ENCODE results near the gene CPE. TPM values are rescaled to one million over a fixed set of nuclear protein-coding genes. Genes with fewer than 3 reads are reported as not detected.

Gene CPE
- total RNA-seq, 2 donors from 2014 or later = not detected

GRCh38 chr4:165381821-165382373 is 3.1 kb downstream of the CPE start:
- H3K4me1 Mint-ChIP-seq = no peaks in the 10 kb centered on the region
- ATAC-seq (replicated peaks) = no peak
- H3K36me3 Mint-ChIP-seq (ENCODE audit: low read depth) = no peaks in the 10 kb centered on the region
- no peak overlapping the region for H3K27ac Mint-ChIP-seq
- H3K27me3 Mint-ChIP-seq = peaks cover 35% of the 10 kb centered on the region
- no peak overlapping the region for H3K4me3 Mint-ChIP-seq
- no peaks in the 10 kb centered on the region for H3K9me3 Mint-ChIP-seq

GRCh38 chr4:165382640-165383039 is 3.8 kb downstream of the CPE start:
- no peak overlapping the region for H3K4me3 Mint-ChIP-seq
- no peaks in the 10 kb centered on the region for H3K4me1 Mint-ChIP-seq
- no peak for ATAC-seq (replicated peaks)
- H3K27me3 Mint-ChIP-seq = peaks cover 38% of the 10 kb centered on the region
- H3K9me3 Mint-ChIP-seq = no peaks in the 10 kb centered on the region
- no peaks in the 10 kb centered on the region for H3K36me3 Mint-ChIP-seq (ENCODE audit: low read depth)
- H3K27ac Mint-ChIP-seq = no peak overlapping the region

GRCh38 chr4:165383591-165384073 is 4.8 kb downstream of the CPE start:
- no peak overlapping the region for H3K27ac Mint-ChIP-seq
- no peaks in the 10 kb centered on the region for H3K4me1 Mint-ChIP-seq
- no peaks in the 10 kb centered on the region for H3K9me3 Mint-ChIP-seq
- H3K4me3 Mint-ChIP-seq = no peak overlapping the region
- no peak for ATAC-seq (replicated peaks)
- H3K27me3 Mint-ChIP-seq = peaks cover 41% of the 10 kb centered on the region
- no peaks in the 10 kb centered on the region for H3K36me3 Mint-ChIP-seq (ENCODE audit: low read depth)

GRCh38 chr4:165384186-165384585 is 5.4 kb downstream of the CPE start:
- Mint-ChIP-seq H3K36me3 (ENCODE audit: low read depth) (no peaks in the 10 kb centered on the region), H3K27me3 (peaks cover 45% of the 10 kb centered on the region), H3K4me1 (no peaks in the 10 kb centered on the region), H3K27ac (no peak overlapping the region), H3K9me3 (no peaks in the 10 kb centered on the region), H3K4me3 (no peak overlapping the region)
- ATAC-seq (replicated peaks) = no peak

- no peak overlapping the region for H3K27ac Mint-ChIP-seq
- no peaks in the 10 kb centered on the region for H3K9me3 Mint-ChIP-seq
- H3K4me1 Mint-ChIP-seq = no peaks in the 10 kb centered on the region
- H3K27me3 Mint-ChIP-seq = peaks cover 44% of the 10 kb centered on the region
- H3K4me3 Mint-ChIP-seq = no peak overlapping the region
- no peaks in the 10 kb centered on the region for H3K36me3 Mint-ChIP-seq (ENCODE audit: low read depth)
- no peak for ATAC-seq (replicated peaks)
Observed at GRCh38 chr4:165384598-165384997, 5.8 kb downstream of the CPE start.

- no peak for ATAC-seq (replicated peaks)
- Mint-ChIP-seq H3K9me3 (no peaks in the 10 kb centered on the region), H3K4me1 (no peaks in the 10 kb centered on the region), H3K27ac (no peak overlapping the region), H3K27me3 (peaks cover 41% of the 10 kb centered on the region), H3K36me3 (ENCODE audit: low read depth) (no peaks in the 10 kb centered on the region), H3K4me3 (no peak overlapping the region)
Observed at GRCh38 chr4:165385126-165385525, 6.3 kb downstream of the CPE start.

- Mint-ChIP-seq H3K9me3 (no peaks in the 10 kb centered on the region), H3K36me3 (ENCODE audit: low read depth) (no peaks in the 10 kb centered on the region), H3K27ac (no peak overlapping the region), H3K4me1 (no peaks in the 10 kb centered on the region), H3K27me3 (peaks cover 36% of the 10 kb centered on the region), H3K4me3 (no peak overlapping the region)
- no peak for ATAC-seq (replicated peaks)
Observed at GRCh38 chr4:165386328-165386727, 7.5 kb downstream of the CPE start.

- peaks cover 28% of the 10 kb centered on the region for H3K27me3 Mint-ChIP-seq
- no peaks in the 10 kb centered on the region for H3K9me3 Mint-ChIP-seq
- no peak overlapping the region for H3K4me3 Mint-ChIP-seq
- ATAC-seq (replicated peaks) = no peak
- no peak overlapping the region for H3K27ac Mint-ChIP-seq
- no peaks in the 10 kb centered on the region for H3K4me1 Mint-ChIP-seq
- H3K36me3 Mint-ChIP-seq (ENCODE audit: low read depth) = no peaks in the 10 kb centered on the region
Observed at GRCh38 chr4:165388756-165389155, 9.9 kb downstream of the CPE start.

- no peak overlapping the region for H3K4me3 Mint-ChIP-seq
- no peak for ATAC-seq (replicated peaks)
- no peaks in the 10 kb centered on the region for H3K9me3 Mint-ChIP-seq
- H3K4me1 Mint-ChIP-seq = no peaks in the 10 kb centered on the region
- peaks cover 15% of the 10 kb centered on the region for H3K27me3 Mint-ChIP-seq
- H3K36me3 Mint-ChIP-seq (ENCODE audit: low read depth) = no peaks in the 10 kb centered on the region
- H3K27ac Mint-ChIP-seq = no peak overlapping the region
Observed at GRCh38 chr4:165393051-165393450, 14.2 kb downstream of the CPE start.

GRCh38 chr4:165393704-165394103 is 14.9 kb downstream of the CPE start:
- Mint-ChIP-seq H3K27ac (no peak overlapping the region), H3K9me3 (no peaks in the 10 kb centered on the region)

GRCh38 chr4:165394275-165394674 is 15.5 kb downstream of the CPE start:
- H3K27ac Mint-ChIP-seq = no peak overlapping the region
- no peak overlapping the region for H3K4me3 Mint-ChIP-seq
- peaks cover 8% of the 10 kb centered on the region for H3K27me3 Mint-ChIP-seq
- ATAC-seq (replicated peaks) = no peak
- H3K36me3 Mint-ChIP-seq (ENCODE audit: low read depth) = no peaks in the 10 kb centered on the region
- no peaks in the 10 kb centered on the region for H3K4me1 Mint-ChIP-seq
- H3K9me3 Mint-ChIP-seq = no peaks in the 10 kb centered on the region

More at GRCh38 chr4:165393704-165394103, 14.9 kb downstream of the CPE start:
- Mint-ChIP-seq H3K4me3 (no peak overlapping the region), H3K4me1 (no peaks in the 10 kb centered on the region), H3K27me3 (peaks cover 11% of the 10 kb centered on the region), H3K36me3 (ENCODE audit: low read depth) (no peaks in the 10 kb centered on the region)
- no peak for ATAC-seq (replicated peaks)

GRCh38 chr4:165398570-165398969 is 19.8 kb downstream of the CPE start:
- Mint-ChIP-seq H3K27ac (no peak overlapping the region), H3K4me1 (no peaks in the 10 kb centered on the region), H3K9me3 (no peaks in the 10 kb centered on the region), H3K4me3 (no peak overlapping the region), H3K36me3 (ENCODE audit: low read depth) (no peaks in the 10 kb centered on the region), H3K27me3 (peaks cover 4% of the 10 kb centered on the region)
- ATAC-seq (replicated peaks) = no peak

GRCh38 chr4:165402375-165402774 is 23.6 kb downstream of the CPE start:
- Mint-ChIP-seq H3K4me1 (no peaks in the 10 kb centered on the region), H3K27me3 (peaks cover 4% of the 10 kb centered on the region), H3K36me3 (ENCODE audit: low read depth) (no peaks in the 10 kb centered on the region), H3K27ac (no peak overlapping the region), H3K9me3 (no peaks in the 10 kb centered on the region), H3K4me3 (no peak overlapping the region)
- ATAC-seq (replicated peaks) = no peak

GRCh38 chr4:165403048-165403447 is 24.2 kb downstream of the CPE start:
- Mint-ChIP-seq H3K4me3 (no peak overlapping the region), H3K9me3 (no peaks in the 10 kb centered on the region), H3K27me3 (peaks cover 7% of the 10 kb centered on the region), H3K36me3 (ENCODE audit: low read depth) (no peaks in the 10 kb centered on the region), H3K4me1 (no peaks in the 10 kb centered on the region), H3K27ac (no peak overlapping the region)
- no peak for ATAC-seq (replicated peaks)

GRCh38 chr4:165403637-165404036 is 24.8 kb downstream of the CPE start:
- Mint-ChIP-seq H3K27me3 (peaks cover 9% of the 10 kb centered on the region), H3K4me3 (no peak overlapping the region), H3K27ac (no peak overlapping the region), H3K4me1 (no peaks in the 10 kb centered on the region), H3K36me3 (ENCODE audit: low read depth) (no peaks in the 10 kb centered on the region), H3K9me3 (no peaks in the 10 kb centered on the region)
- no peak for ATAC-seq (replicated peaks)

- Mint-ChIP-seq H3K27me3 (peaks cover 13% of the 10 kb centered on the region), H3K36me3 (ENCODE audit: low read depth) (no peaks in the 10 kb centered on the region), H3K4me1 (no peaks in the 10 kb centered on the region), H3K4me3 (no peak overlapping the region), H3K9me3 (no peaks in the 10 kb centered on the region), H3K27ac (no peak overlapping the region)
- no peak for ATAC-seq (replicated peaks)
Observed at GRCh38 chr4:165404080-165404479, 25.3 kb downstream of the CPE start.

All from activated T-helper 17 cell treated with anti-CD3 and anti-CD28 coated beads, Interleukin-2, amount 50 U/mL, for 72 hours (primary cell).